GM23248 (cell line): ENCODE data around the gene WDR88.

ENCODE experiments used
- EZH2 ChIP-seq: fragments of 200-600 bp; sonication (generic); IDR thresholded peaks from 2 replicates; pipeline ENCODE4 v1.6.1; 2018; ENCODE audit warnings: antibody characterized with exemption, mild to moderate bottlenecking; ENCODE audit not compliant: insufficient read depth, poor library complexity, severe bottlenecking
- EZH2phosphoT487 ChIP-seq: fragments of 200-600 bp; sonication (generic); IDR thresholded peaks from 2 replicates; pipeline ENCODE4 v1.6.1; 2018; ENCODE audit warnings: antibody characterized with exemption, moderate library complexity, mild to moderate bottlenecking, low read depth; ENCODE audit not compliant: insufficient read depth

- no peak for TF ChIP-seq EZH2phosphoT487
- TF ChIP-seq EZH2, result no peak
Observed at GRCh38 chr19:33194532-33194885, 62.6 kb downstream of the WDR88 start.
